Karpas-422 (cell line): Measurements from ENCODE around the gene ZBED4. TPM values are rescaled to one million over a fixed set of nuclear protein-coding genes. Genes with fewer than 3 reads are reported as not detected.

ENCODE experiments used
- DNase-seq: peaks from one replicate; pipeline ENCODE4 v3.0.0-alpha.2; 2015
- H2AFZ ChIP-seq: fragments of 200-600 bp; sonication (generic); 2 replicates; pipeline ENCODE4 v1.6.1; 2014; ENCODE audit warnings: antibody characterized with exemption, low read length, mixed read lengths
- H3K27ac ChIP-seq: fragments of 200-600 bp; sonication (generic); 2 replicates; pipeline ENCODE4 v1.5.1; 2014; ENCODE audit warnings: mild to moderate bottlenecking, low read length, moderate library complexity
- H3K27me3 ChIP-seq: fragments of 200-600 bp; sonication (generic); 2 replicates; pipeline ENCODE4 v1.6.1; 2014; ENCODE audit warnings: low read length, mixed read lengths
- H3K36me3 ChIP-seq: fragments of 200-600 bp; sonication (generic); 2 replicates; pipeline ENCODE4 v1.6.1; 2014; ENCODE audit warnings: low read length, mixed read lengths; ENCODE audit not compliant: insufficient read depth
- H3K4me1 ChIP-seq: fragments of 200-600 bp; sonication (generic); 2 replicates; pipeline ENCODE4 v1.6.1; 2014; ENCODE audit warnings: mild to moderate bottlenecking, low read length, mixed read lengths
- H3K4me2 ChIP-seq: fragments of 200-600 bp; sonication (generic); 2 replicates; pipeline ENCODE4 v1.6.1; 2014; ENCODE audit warnings: low read length, low read depth, mild to moderate bottlenecking; ENCODE audit not compliant: poor library complexity, severe bottlenecking
- H3K4me3 ChIP-seq: fragments of 200-600 bp; sonication (generic); 2 replicates; pipeline ENCODE4 v1.5.1; 2014; ENCODE audit warnings: mild to moderate bottlenecking, antibody characterized with exemption, low read length, mixed read lengths
- H3K79me2 ChIP-seq: fragments of 200-600 bp; sonication (generic); 2 replicates; pipeline ENCODE4 v1.6.1; 2014; ENCODE audit warnings: mild to moderate bottlenecking, low read length, mixed read lengths
- H3K9ac ChIP-seq: fragments of 200-600 bp; sonication (generic); 2 replicates; pipeline ENCODE4 v1.6.0; 2014; ENCODE audit warnings: low read length
- H3K9me2 ChIP-seq: fragments of 200-600 bp; sonication (generic), shearing (Covaris generic); replicated peaks from 2 replicates; pipeline ENCODE4 v1.6.0; 2014; ENCODE audit warnings: mild to moderate bottlenecking, low read length, moderate library complexity; ENCODE audit not compliant: insufficient read depth
- H3K9me3 ChIP-seq: fragments of 300-700, 200-600 bp; sonication (generic); 2 replicates; pipeline ENCODE4 v1.6.1; 2014; ENCODE audit warnings: low read length, mixed read lengths
- H4K20me1 ChIP-seq: fragments of 200-600 bp; sonication (generic); 2 replicates; pipeline ENCODE4 v1.6.1; 2014; ENCODE audit warnings: mild to moderate bottlenecking, antibody characterized with exemption, low read length, low read depth; ENCODE audit not compliant: insufficient read depth
- total RNA-seq: library from RNA; depleted of rRNA; stranded (reverse); fragments of >200 nt; shearing (Covaris generic); gene quantifications from 2 replicates; pipeline ENCODE4 v1.2.3, GENCODE V29; 2014; ENCODE audit warnings: low replicate concordance

Gene ZBED4
- total RNA-seq, 1 experiment from 2014 or later: 24.6 TPM

DNA sequence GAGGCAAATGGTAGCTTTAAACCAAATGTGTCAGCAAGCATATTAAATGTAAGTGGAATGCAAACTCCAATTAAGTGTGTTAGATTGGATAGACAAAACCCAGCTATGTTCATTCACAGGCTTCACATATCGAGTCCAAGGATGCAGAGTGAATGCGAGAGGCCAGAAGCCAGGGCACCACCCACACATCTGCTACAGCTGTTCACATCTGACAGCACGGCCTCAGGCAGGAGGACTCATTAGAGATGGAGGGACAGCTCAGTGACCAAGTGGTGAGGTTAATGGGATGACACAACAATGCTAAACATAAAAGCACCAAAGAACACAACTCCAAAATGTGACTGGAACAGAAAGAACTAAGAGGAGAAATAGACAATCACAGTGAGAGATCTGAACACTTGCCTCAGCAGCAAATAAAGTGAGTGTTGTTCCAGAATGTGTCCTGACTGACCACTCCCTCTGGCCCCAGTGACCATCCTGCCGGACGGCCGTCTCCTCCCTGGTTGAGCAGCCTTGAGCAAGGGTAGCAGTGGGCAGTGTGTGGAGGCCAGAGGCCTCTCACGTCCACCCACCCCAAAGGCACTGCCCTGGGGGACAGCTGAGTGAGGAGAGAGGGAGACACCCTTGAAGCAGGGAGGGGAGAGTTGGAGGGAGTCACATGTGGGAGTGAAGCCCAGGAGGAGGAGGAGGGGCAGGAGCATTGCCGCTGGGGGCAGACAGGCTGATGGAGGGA is 40.8 kb downstream of the ZBED4 start:
- H4K20me1 ChIP-seq: no peaks in the 10 kb centered on the region
- H3K4me3 ChIP-seq: no peak overlapping the region
- H3K27me3 ChIP-seq: no peaks in the 10 kb centered on the region
- no peak overlapping the region for H3K9ac ChIP-seq
- H3K4me1 ChIP-seq: no peaks in the 10 kb centered on the region
- no peaks in the 10 kb centered on the region for H3K36me3 ChIP-seq
- no peak overlapping the region for H3K4me2 ChIP-seq
- H3K9me2 ChIP-seq: no peaks in the 10 kb centered on the region
- no peak overlapping the region for H3K27ac ChIP-seq
- no peak for DNase-seq
- H3K9me3 ChIP-seq: no peaks in the 10 kb centered on the region
- H3K79me2 ChIP-seq: peaks cover 2% of the 10 kb centered on the region; the same call in 1 of the 2 replicates
- no peak overlapping the region for H2AFZ ChIP-seq

DNA sequence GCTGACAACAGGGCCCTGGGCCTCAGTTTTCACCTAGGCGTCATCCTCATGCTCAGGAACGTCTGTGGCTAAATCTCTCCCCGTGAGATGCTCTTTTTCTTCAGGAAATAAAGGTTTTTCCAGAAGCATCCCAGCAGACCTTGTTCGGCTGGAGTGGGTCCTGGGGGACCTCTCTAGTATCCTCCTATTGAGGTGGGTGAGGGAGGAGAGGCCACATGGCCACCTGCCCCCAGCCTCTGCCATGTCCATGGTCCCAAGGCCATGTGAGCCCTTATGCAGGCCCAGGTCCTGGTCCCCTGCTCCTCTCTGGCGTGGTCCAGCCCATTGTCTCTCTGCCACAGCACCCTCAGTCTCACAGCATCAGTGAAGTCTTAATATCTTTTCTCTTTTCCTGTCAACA is 42.6 kb downstream of the ZBED4 start:
- Histone ChIP-seq H3K9ac (no peak overlapping the region), H2AFZ (no peak overlapping the region), H3K9me3 (no peaks in the 10 kb centered on the region), H3K9me2 (no peaks in the 10 kb centered on the region), H3K79me2 (no peaks in the 10 kb centered on the region), H3K4me3 (no peak overlapping the region), H3K36me3 (0 out of 2 replicates have a peak, but pooled peaks cover 3% of the 10 kb centered on the region), H3K27ac (no peak overlapping the region), H3K27me3 (no peaks in the 10 kb centered on the region), H4K20me1 (no peaks in the 10 kb centered on the region), H3K4me2 (no peak overlapping the region), H3K4me1 (no peaks in the 10 kb centered on the region)
- no peak for DNase-seq

DNA sequence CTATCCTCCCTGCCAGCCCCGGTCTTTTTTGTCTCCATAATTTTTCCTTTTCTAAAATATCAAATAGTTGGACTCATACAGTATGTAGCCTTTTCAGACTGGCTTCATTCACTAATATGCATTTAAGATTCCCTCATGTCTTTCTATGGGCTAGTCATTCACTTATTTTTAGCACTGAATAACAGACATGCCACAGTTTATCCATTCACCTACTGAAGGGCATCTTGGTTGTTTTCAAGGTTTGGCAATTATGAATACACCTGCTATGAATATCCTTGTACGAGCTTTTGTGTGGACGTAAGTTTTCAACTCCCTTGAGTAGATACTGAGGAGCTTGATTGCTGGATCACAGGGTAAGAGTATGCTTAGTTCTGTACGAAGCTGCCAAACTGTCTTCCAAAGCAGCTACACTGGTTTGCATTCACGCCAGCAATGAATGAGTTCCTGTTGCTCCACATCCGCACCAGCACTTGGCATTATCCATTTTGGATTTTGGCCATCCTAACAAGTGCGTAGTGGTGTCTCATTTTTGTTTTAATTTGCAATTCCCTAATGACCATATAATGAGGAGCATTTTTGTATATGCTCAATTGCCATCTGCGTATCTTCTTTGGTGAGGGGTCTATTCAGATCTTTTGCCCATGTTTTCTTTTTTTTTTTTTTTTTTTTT is 43.5 kb downstream of the ZBED4 start:
- no peak overlapping the region for H3K4me3 ChIP-seq
- H4K20me1 ChIP-seq: no peaks in the 10 kb centered on the region
- no peaks in the 10 kb centered on the region for H3K79me2 ChIP-seq
- DNase-seq: no peak
- H3K9me3 ChIP-seq: no peaks in the 10 kb centered on the region
- H3K9me2 ChIP-seq: no peaks in the 10 kb centered on the region
- no peaks in the 10 kb centered on the region for H3K27me3 ChIP-seq
- H2AFZ ChIP-seq: no peak overlapping the region
- H3K36me3 ChIP-seq: 0 out of 2 replicates have a peak, but pooled peaks cover 7% of the 10 kb centered on the region
- H3K4me2 ChIP-seq: no peak overlapping the region
- H3K27ac ChIP-seq: no peak overlapping the region
- no peaks in the 10 kb centered on the region for H3K4me1 ChIP-seq
- H3K9ac ChIP-seq: no peak overlapping the region

DNA sequence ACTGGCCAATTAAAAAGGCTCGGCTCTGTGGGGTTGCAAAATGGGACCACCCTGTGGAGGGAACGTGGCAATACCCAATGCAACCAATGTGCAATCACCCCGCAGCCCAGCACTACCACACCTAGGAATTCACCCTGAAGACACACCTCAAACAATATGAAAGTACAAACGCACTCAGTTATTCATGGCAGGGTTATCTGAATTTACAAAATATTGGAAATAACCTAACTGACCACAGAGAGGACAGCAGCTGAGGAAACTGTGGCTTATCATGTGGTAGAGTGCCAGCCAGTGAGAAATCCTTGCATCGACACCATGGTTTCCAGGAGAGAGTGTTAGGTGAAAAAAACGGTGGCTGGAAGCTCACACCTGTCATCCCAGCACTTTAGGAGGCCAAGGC is 45.9 kb downstream of the ZBED4 start:
- Histone ChIP-seq H4K20me1 (no peaks in the 10 kb centered on the region), H3K4me3 (no peak overlapping the region), H2AFZ (no peak overlapping the region), H3K9ac (no peak overlapping the region), H3K4me2 (no peak overlapping the region), H3K4me1 (no peaks in the 10 kb centered on the region), H3K9me3 (no peaks in the 10 kb centered on the region), H3K27me3 (no peaks in the 10 kb centered on the region), H3K79me2 (no peaks in the 10 kb centered on the region), H3K9me2 (no peaks in the 10 kb centered on the region), H3K36me3 (0 out of 2 replicates have a peak, but pooled peaks cover 7% of the 10 kb centered on the region), H3K27ac (no peak overlapping the region)
- DNase-seq: no peak

DNA sequence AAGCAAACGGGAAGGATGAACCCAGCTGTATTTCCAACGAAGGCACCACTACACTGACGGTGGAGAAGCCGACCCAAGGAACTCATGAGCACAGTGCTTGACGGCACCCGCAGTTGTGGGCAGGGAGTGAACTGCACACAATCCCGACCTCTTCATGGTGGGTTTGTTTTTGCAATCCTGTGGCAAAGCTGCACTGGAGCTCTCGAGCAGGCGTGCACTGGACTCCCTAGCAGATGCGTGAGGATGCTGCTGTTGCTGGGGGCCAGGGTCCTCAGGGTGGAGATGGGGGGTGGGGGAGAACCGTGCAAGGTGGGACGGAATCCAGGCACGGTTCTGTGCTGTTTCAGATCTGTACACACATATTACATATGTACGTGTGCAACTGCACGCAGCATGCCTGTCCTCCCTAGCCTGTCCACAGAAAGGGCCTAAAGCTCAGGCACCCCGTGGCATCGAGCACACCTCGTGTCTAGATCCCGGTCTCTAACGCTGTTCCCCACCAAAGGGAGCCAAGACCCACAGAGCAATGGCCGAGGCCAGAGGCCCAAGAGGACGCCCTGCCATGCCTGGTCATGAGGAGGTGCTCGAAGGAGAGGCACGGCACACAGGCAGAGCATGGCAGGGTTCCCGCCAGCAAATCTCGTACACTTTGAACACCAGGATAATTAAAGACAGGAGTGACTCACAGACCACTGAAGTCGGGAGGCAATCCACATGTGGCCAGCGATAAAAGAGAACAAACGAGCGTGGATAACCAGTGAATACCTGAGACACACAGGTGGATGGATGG is 47.0 kb downstream of the ZBED4 start:
- H3K9me2 ChIP-seq: no peaks in the 10 kb centered on the region
- no peak overlapping the region for H2AFZ ChIP-seq
- H3K27me3 ChIP-seq: no peaks in the 10 kb centered on the region
- no peaks in the 10 kb centered on the region for H3K4me1 ChIP-seq
- H3K27ac ChIP-seq: no peak overlapping the region
- no peaks in the 10 kb centered on the region for H3K79me2 ChIP-seq
- H3K4me3 ChIP-seq: no peak overlapping the region
- no peak for DNase-seq
- 0 out of 2 replicates have a peak, but pooled peaks cover 7% of the 10 kb centered on the region for H3K36me3 ChIP-seq
- H3K9me3 ChIP-seq: no peaks in the 10 kb centered on the region
- no peak overlapping the region for H3K4me2 ChIP-seq
- no peaks in the 10 kb centered on the region for H4K20me1 ChIP-seq
- H3K9ac ChIP-seq: no peak overlapping the region

DNA sequence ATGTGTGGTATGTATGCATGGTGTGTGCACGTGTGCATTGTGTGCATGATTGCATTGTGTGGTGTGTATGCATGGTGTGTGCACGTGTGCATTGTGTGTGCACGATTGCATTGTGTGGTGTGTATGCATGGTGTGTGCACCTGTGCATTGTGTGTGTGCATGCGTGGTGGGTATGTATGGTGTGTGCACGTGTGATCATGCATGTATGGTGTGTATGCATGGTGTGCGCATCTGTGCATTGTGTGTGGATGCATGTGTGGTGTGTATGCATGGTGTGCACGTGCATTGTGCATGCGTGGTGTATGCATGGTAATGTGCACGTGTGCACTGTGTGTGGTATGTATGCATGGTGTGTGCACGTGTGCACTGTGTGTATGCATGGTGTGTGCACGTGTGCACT is 47.8 kb downstream of the ZBED4 start:
- Histone ChIP-seq H4K20me1 (no peaks in the 10 kb centered on the region), H3K9ac (no peak overlapping the region), H3K36me3 (0 out of 2 replicates have a peak, but pooled peaks cover 7% of the 10 kb centered on the region), H3K4me1 (no peaks in the 10 kb centered on the region), H3K4me3 (no peak overlapping the region), H2AFZ (no peak overlapping the region), H3K9me2 (no peaks in the 10 kb centered on the region), H3K79me2 (no peaks in the 10 kb centered on the region), H3K4me2 (no peak overlapping the region), H3K27me3 (no peaks in the 10 kb centered on the region), H3K27ac (no peak overlapping the region), H3K9me3 (no peaks in the 10 kb centered on the region)
- no peak for DNase-seq

DNA sequence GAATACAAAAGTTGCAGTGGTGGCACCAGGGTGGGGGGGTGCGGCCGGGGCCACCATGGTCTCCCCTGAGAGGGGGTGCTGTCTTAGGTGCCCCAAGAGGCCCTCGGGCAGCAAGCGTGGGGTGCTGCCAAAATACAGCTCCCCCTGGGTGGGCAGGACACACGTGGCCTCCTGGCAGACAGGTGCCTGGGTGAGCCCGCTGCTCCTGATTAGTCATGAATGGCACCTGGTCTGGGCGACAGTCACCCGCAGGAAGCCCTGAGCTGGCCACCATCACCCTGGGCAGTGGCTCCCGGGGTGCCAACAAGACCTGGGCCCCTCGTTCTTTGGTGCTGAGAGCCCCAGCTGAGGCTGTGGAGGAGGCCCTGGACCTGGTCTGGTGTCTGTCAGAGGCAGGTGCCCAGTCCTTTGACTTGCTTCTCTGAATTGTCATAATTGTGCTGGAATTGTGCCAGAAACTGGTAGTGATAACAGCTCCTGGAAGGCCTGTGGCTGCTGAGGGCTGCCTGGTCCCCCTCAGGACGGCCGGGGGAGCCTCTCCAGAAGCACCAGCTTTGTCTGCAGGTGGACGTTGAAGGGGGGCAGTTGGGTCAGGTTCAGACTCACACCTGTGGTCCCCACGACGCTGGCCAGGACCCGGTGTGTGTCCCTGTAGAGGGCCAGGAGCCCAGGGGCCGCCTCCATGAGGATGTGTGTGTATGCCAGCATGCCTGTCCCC is 49.8 kb downstream of the ZBED4 start:
- 0 out of 2 replicates have a peak, but pooled peaks cover 7% of the 10 kb centered on the region for H3K36me3 ChIP-seq
- no peaks in the 10 kb centered on the region for H3K79me2 ChIP-seq
- H3K27ac ChIP-seq: no peak overlapping the region
- no peaks in the 10 kb centered on the region for H3K9me3 ChIP-seq
- H3K4me2 ChIP-seq: no peak overlapping the region
- H3K9me2 ChIP-seq: no peaks in the 10 kb centered on the region
- no peaks in the 10 kb centered on the region for H3K4me1 ChIP-seq
- no peak for DNase-seq
- no peak overlapping the region for H3K9ac ChIP-seq
- no peaks in the 10 kb centered on the region for H3K27me3 ChIP-seq
- no peak overlapping the region for H2AFZ ChIP-seq
- no peak overlapping the region for H3K4me3 ChIP-seq
- H4K20me1 ChIP-seq: no peaks in the 10 kb centered on the region
